GM21381 (cell line): Measurements from ENCODE around the gene CD37.
"Not testable (repeated sequence)": the region's sequence is repeated elsewhere in the genome, so short reads cannot be mapped to it uniquely, and the experiment has no call there.

Experiments
- ATAC-seq: cut with Tn5 transposase; IDR thresholded peaks from one replicate; pipeline ENCODE4 v1.9.1; 2021; ENCODE audit warnings: mild to moderate bottlenecking, moderate library complexity; ENCODE audit not compliant: unreplicated experiment

CD37 gene

GRCh38 chr19:49327878-49328544, 7.2 kb upstream of the CD37 start:
- no peak for ATAC-seq

GRCh38 chr19:49328741-49329140, 6.5 kb upstream of the CD37 start:
- no peak for ATAC-seq

- ATAC-seq, result not testable (repeated sequence)
Measured at GRCh38 chr19:49331187-49331586, 4.0 kb upstream of the CD37 start.

GRCh38 chr19:49331616-49332055, 3.6 kb upstream of the CD37 start:
- ATAC-seq, result no peak

GRCh38 chr19:49332691-49333417, 2.4 kb upstream of the CD37 start:
- ATAC-seq, result not testable (repeated sequence)

- no peak for ATAC-seq
Measured at GRCh38 chr19:49333418-49333805, 1.8 kb upstream of the CD37 start.

- ATAC-seq, result peak; percentile 44
Measured at GRCh38 chr19:49333811-49334288, 1.4 kb upstream of the CD37 start.

- no peak for ATAC-seq
Measured at GRCh38 chr19:49335784-49336481, 727 bp downstream of the CD37 start.

- ATAC-seq, result no peak
Measured at GRCh38 chr19:49336482-49337266, 1.5 kb downstream of the CD37 start.

GRCh38 chr19:49337267-49338022, 2.2 kb downstream of the CD37 start:
- ATAC-seq, result no peak

GRCh38 chr19:49338023-49338677, 2.9 kb downstream of the CD37 start:
- ATAC-seq, result no peak

- ATAC-seq, result no peak
Measured at GRCh38 chr19:49338691-49339300, 3.6 kb downstream of the CD37 start.

- ATAC-seq, result no peak
Measured at GRCh38 chr19:49339301-49340068, 4.3 kb downstream of the CD37 start.

GRCh38 chr19:49340069-49340864, 5.1 kb downstream of the CD37 start:
- ATAC-seq, result peak; percentile 74

GRCh38 chr19:49340865-49341718, 5.9 kb downstream of the CD37 start:
- ATAC-seq, result no peak

- ATAC-seq, result no peak
Measured at GRCh38 chr19:49342291-49342721, 7.1 kb downstream of the CD37 start.

GRCh38 chr19:49343123-49343522, 7.9 kb downstream of the CD37 start:
- ATAC-seq, result no peak
